DOHH2 (cell line): ENCODE results near the gene AHNAK.

Source experiments
- H3F3A ChIP-seq: fragments of 200-600 bp; sonication (generic), shearing (Covaris generic); 2 replicates; pipeline ENCODE4 v1.6.0; 2016; ENCODE audit warnings: antibody characterized with exemption, mild to moderate bottlenecking; ENCODE audit not compliant: control insufficient read depth, insufficient read depth
- H3K27ac ChIP-seq: fragments of 200-600 bp; sonication (generic); 2 replicates; pipeline ENCODE4 v1.5.1; 2014; ENCODE audit warnings: low read depth, mild to moderate bottlenecking, low read length, moderate library complexity
- H3K27me3 ChIP-seq: fragments of 200-600 bp; sonication (generic); 2 replicates; pipeline ENCODE4 v1.6.1; 2014; ENCODE audit warnings: mild to moderate bottlenecking, low read length, mixed read lengths; ENCODE audit not compliant: control insufficient read depth
- H3K36me3 ChIP-seq: fragments of 200-600 bp; sonication (generic); 2 replicates; pipeline ENCODE4 v1.6.1; 2014; ENCODE audit warnings: mild to moderate bottlenecking, low read length, moderate library complexity, mixed read lengths; ENCODE audit not compliant: control insufficient read depth
- H3K4me1 ChIP-seq: fragments of 200-600 bp; sonication (generic); 2 replicates; pipeline ENCODE4 v1.6.1; 2014; ENCODE audit warnings: mild to moderate bottlenecking, low read length, mixed read lengths; ENCODE audit not compliant: control insufficient read depth
- H3K4me2 ChIP-seq: fragments of 200-600 bp; sonication (generic); 2 replicates; pipeline ENCODE4 v1.6.0; 2014; ENCODE audit warnings: mild to moderate bottlenecking, low read length, moderate library complexity
- H3K4me3 ChIP-seq: fragments of 200-600 bp; sonication (generic); 2 replicates; pipeline ENCODE4 v1.5.1; 2014; ENCODE audit warnings: mild to moderate bottlenecking, low read length, mixed read lengths
- H3K79me2 ChIP-seq: fragments of 200-600 bp; sonication (generic); 2 replicates; pipeline ENCODE4 v1.6.1; 2014; ENCODE audit warnings: mild to moderate bottlenecking, low read length, mixed read lengths; ENCODE audit not compliant: control insufficient read depth
- H3K9me2 ChIP-seq: fragments of 200-600 bp; sonication (generic); replicated peaks from 2 replicates; pipeline ENCODE4 v1.6.1; 2014; ENCODE audit warnings: mild to moderate bottlenecking, low read length, mixed read lengths; ENCODE audit not compliant: control insufficient read depth
- H3K9me3 ChIP-seq: fragments of 200-600 bp; sonication (generic); 2 replicates; pipeline ENCODE4 v1.6.1; 2014; ENCODE audit warnings: antibody characterized with exemption, low read length, mixed read lengths; ENCODE audit not compliant: control insufficient read depth, insufficient read depth
- H4K20me1 ChIP-seq: fragments of 200-600 bp; sonication (generic); 2 replicates; pipeline ENCODE4 v1.6.0; 2014; ENCODE audit warnings: low read depth, mild to moderate bottlenecking, antibody characterized with exemption, low read length, moderate library complexity; ENCODE audit not compliant: control insufficient read depth, insufficient read depth
- CTCF ChIP-seq: fragments of 200-600 bp; sonication (generic); IDR thresholded peaks from one replicate; pipeline ENCODE4 v1.5.1; 2014; ENCODE audit warnings: antibody characterized with exemption, mild to moderate bottlenecking, low read depth, low read length; ENCODE audit not compliant: poor library complexity, severe bottlenecking
- EZH2phosphoT487 ChIP-seq: fragments of 200-600 bp; sonication (generic); IDR thresholded peaks from 2 replicates; pipeline ENCODE4 v1.6.1; 2017; ENCODE audit warnings: borderline replicate concordance, mild to moderate bottlenecking, antibody characterized with exemption, low read length, moderate library complexity, mixed read lengths

Gene AHNAK

DNA sequence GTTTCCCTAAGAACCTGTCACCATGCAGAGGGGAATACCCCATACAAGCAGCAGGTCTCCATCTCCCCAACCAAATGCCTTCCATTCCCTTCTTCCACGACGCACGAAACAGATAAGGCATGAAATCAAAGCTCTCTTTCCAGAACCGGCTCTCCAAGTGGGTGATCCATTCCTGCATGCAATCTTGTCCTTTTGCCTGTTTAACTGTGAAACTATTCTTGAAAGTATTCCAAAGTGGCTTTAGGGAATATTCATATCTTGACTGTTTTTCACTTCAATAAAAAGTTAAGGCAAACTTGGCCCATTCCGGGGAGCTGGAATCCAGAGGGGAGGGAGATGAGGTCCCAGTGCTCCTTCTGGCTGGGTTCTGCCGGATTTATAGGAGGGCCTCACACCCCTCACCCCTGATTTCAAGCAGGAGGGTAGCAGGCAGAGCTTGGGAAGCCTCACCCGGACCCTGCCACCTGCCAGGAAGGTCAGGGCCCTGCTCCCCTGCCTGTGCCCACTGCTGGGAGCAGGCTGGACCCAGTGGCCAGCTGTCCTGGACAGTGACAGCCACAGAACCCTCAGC is 66.9 kb downstream of the AHNAK start:
- no peak overlapping the region for H3K4me2 ChIP-seq
- H3K27ac ChIP-seq: no peak overlapping the region
- H3F3A ChIP-seq: no peaks in the 10 kb centered on the region
- H3K9me2 ChIP-seq: no peaks in the 10 kb centered on the region
- no peaks in the 10 kb centered on the region for H3K4me1 ChIP-seq
- no peak for TF ChIP-seq CTCF
- TF ChIP-seq EZH2phosphoT487: no peak
- H4K20me1 ChIP-seq: no peaks in the 10 kb centered on the region
- no peak overlapping the region for H3K4me3 ChIP-seq
- H3K36me3 ChIP-seq: no peaks in the 10 kb centered on the region
- no peaks in the 10 kb centered on the region for H3K9me3 ChIP-seq
- H3K79me2 ChIP-seq: no peaks in the 10 kb centered on the region
- H3K27me3 ChIP-seq: no peaks in the 10 kb centered on the region

- Histone ChIP-seq H3K36me3 (no peaks in the 10 kb centered on the region), H3K9me3 (no peaks in the 10 kb centered on the region), H4K20me1 (no peaks in the 10 kb centered on the region), H3K4me3 (no peak overlapping the region), H3F3A (no peaks in the 10 kb centered on the region), H3K4me1 (no peaks in the 10 kb centered on the region), H3K27ac (no peak overlapping the region), H3K79me2 (no peaks in the 10 kb centered on the region), H3K27me3 (no peaks in the 10 kb centered on the region), H3K4me2 (no peak overlapping the region), H3K9me2 (no peaks in the 10 kb centered on the region)
- TF ChIP-seq EZH2phosphoT487 (no peak), CTCF (no peak)
Measured at GRCh38 chr11:62477927-62478326, 68.7 kb downstream of the AHNAK start.

DNA sequence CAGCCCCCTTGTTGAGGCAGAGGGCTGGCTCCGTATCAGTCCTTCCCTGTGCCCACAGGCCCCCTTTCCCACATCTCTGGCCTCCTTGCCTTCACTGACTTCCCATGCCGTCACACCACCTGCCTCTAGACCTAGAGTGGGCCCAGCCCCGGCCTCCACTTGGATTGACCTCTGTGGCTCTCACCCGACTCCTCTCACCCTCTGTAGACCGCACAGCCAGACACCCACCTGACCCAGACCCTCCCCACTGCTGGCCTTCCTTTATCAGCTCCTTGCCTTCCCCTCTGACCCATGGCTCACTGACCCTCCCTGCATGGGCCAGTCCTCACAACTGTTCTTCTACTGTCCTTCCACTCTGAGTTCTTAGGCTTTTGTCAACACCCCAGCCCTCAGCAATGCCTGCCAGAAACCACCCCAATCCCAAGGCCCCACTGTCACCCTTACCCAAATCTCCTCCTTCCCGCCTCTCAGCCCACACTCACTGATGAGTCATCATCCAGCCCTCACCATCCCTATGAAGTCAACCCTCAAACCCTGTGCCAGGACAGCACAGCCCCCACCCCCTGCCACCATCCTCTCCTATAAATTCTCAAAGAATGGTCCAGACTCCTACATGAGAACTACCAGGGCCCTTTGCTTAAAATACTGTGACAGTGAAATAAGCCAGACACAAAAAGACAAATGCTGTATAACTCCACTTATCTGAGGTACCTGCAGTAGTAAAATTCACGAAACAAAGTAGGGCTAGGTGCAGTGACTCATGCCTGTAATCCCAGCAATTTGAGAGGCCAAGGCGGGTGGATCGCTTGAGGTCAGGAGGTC is 74.3 kb downstream of the AHNAK start:
- H3K4me3 ChIP-seq: no peak overlapping the region
- no peaks in the 10 kb centered on the region for H3K9me2 ChIP-seq
- H4K20me1 ChIP-seq: no peaks in the 10 kb centered on the region
- no peak overlapping the region for H3K27ac ChIP-seq
- no peaks in the 10 kb centered on the region for H3K36me3 ChIP-seq
- H3K9me3 ChIP-seq: no peaks in the 10 kb centered on the region
- no peaks in the 10 kb centered on the region for H3K4me1 ChIP-seq
- no peaks in the 10 kb centered on the region for H3K79me2 ChIP-seq
- H3K27me3 ChIP-seq: no peaks in the 10 kb centered on the region
- H3F3A ChIP-seq: no peaks in the 10 kb centered on the region
- H3K4me2 ChIP-seq: no peak overlapping the region
- no peak for TF ChIP-seq EZH2phosphoT487
- no peak for TF ChIP-seq CTCF
